Measurements from ENCODE around the gene ZGLP1.
"Not testable (repeated sequence)": the region's sequence is repeated elsewhere in the genome, so short reads cannot be mapped to it uniquely, and the experiment has no call there.

The ZGLP1 gene

DNA sequence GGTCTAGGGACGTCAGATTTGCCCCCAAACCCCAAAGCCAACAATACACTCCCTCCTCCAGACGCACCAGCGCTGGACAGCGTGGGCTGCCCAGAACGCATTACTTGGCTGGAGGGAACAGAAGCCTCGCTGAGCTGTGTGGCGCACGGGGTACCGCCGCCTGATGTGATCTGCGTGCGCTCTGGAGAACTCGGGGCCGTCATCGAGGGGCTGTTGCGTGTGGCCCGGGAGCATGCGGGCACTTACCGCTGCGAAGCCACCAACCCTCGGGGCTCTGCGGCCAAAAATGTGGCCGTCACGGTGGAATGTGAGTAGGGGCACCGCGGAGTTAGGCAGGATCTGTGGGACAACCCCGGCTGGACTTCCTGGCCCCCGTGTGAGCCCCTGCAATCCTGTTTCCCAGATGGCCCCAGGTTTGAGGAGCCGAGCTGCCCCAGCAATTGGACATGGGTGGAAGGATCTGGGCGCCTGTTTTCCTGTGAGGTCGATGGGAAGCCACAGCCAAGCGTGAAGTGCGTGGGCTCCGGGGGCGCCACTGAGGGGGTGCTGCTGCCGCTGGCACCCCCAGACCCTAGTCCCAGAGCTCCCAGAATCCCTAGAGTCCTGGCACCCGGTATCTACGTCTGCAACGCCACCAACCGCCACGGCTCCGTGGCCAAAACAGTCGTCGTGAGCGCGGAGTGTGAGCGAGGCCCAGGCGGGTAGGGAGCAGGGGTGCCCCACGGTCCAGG, 15.8 kb downstream of the ZGLP1 start:
- no peak for DNase-seq (ENCODE audit: low read depth in 2 of 2)

DNA sequence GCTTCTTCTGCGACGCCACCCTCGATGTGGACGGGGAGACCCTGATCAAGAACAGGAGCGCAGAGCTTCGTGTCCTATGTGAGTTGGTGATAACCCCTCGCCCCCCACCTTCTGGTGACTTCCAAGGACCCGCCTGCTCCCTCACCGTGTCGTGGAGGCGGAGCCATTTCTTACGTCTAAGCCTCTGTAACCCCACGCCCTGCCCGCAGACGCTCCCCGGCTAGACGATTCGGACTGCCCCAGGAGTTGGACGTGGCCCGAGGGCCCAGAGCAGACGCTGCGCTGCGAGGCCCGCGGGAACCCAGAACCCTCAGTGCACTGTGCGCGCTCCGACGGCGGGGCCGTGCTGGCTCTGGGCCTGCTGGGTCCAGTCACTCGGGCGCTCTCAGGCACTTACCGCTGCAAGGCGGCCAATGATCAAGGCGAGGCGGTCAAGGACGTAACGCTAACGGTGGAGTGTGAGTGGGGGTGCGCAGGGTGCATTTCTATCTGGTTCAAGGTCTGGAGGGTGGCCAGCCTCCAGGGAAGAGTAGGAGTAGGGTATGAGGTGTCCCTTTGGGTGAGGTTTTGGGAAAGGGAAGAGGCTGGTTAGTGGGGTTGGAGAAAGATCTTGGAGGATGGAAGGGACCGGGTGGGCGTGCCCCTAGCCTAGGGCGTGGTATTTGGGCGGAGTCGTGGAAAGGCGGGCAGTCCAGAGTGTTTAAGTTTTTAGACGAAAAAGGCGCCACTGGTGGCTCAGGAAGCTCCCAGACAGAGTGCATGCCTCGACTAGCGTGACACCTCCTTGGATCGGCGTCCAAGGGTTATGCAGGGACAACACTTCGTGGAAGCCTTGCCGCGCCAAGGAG, 16.6 kb downstream of the ZGLP1 start:
- DNase-seq (ENCODE audit: low read depth in 2 of 2), result no peak

DNA sequence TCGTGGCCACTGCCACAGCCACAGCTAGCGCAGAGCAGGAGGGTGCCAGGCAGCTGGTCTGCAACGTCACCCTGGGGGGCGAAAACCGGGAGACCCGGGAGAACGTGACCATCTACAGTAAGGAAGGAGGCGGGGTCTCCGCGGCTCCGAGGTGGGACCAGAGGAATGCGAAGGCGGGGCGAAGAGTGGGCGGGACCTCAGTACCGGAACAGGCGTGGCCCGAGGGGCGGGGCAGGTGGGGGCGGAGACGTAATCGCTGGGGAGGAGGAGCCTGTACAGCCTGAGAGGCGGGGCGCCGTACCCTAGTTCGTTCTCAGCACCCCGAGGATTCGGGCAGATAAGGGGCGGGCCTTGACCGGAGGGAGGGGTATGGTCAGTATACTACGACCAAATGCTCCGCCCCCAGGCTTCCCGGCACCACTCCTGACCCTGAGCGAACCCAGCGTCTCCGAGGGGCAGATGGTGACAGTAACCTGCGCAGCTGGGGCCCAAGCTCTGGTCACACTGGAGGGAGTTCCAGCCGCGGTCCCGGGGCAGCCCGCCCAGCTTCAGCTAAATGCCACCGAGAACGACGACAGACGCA, 17.3 kb downstream of the ZGLP1 start:
- peak in 1 of 2 experiments; percentile 32 for DNase-seq (ENCODE audit: low read depth in 2 of 2)

DNA sequence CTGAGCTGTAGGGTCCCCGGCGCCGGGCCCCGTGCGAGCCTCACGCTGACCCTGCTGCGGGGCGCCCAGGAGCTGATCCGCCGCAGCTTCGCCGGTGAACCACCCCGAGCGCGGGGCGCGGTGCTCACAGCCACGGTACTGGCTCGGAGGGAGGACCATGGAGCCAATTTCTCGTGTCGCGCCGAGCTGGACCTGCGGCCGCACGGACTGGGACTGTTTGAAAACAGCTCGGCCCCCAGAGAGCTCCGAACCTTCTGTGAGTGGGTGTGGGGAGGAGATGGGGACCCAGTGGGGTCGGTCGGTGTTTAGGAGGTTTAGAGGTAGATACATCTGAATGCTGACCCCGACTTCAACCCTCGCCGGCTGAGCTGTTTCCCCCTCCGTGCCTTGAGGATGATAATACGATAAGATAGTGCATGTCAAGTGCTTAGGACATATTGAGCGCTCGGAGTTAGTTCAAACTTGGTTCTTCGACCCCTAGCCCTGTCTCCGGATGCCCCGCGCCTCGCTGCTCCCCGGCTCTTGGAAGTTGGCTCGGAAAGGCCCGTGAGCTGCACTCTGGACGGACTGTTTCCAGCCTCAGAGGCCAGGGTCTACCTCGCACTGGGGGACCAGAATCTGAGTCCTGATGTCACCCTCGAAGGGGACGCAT, 17.9 kb downstream of the ZGLP1 start:
- DNase-seq (ENCODE audit: low read depth in 2 of 2), result no peak

DNA sequence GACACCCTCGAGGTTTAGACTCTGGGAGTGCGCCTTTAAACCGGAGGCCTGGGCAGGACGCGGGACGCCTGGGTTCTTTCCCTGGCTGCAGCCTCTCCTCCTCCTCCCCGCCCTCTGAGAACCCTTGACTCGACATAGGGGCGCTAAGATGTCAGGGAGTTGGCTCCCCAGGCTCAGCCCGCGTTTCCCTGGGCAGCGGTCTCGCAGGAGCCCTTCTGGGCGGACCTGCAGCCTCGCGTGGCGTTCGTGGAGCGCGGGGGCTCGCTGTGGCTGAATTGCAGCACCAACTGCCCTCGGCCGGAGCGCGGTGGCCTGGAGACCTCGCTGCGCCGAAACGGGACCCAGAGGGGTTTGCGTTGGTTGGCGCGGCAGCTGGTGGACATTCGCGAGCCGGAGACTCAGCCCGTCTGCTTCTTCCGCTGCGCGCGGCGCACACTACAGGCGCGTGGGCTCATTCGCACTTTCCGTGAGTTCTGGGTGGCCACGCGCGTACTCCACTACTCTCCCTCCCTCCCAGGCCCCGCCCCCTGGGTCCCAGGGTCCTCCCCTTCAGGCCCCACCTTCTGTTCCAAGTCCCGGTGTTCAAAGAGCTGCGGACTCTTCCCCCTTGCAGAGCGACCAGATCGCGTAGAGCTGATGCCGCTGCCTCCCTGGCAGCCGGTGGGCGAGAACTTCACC, 18.6 kb downstream of the ZGLP1 start:
- no peak for DNase-seq (ENCODE audit: low read depth in 2 of 2)

DNA sequence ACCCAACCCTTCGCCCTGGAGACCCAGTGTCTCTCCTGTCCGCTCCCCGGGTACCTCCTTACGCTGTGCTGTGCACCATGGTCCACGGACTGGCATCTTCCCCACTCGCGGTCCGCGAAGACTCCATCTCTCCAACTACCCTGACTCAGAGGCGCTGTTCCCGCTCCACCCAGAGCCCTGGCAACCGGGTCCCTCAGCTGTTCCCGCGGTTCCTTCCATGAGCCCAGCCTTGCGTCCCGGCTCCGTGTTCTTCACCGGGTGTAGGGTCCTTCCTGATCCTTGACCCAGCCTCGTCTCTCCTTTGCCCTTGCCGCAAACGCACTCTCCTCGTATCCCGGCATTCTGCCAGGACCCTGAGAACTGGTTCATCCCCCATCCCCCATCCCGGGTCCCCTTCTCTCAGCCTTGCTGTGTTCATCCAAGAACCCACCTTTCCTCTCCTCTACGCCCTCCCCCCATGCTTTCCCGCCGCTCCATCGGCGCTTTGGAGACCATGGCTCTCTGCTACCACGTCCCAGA, 19.2 kb downstream of the ZGLP1 start:
- no peak for DNase-seq (ENCODE audit: low read depth in 2 of 2)

DNA sequence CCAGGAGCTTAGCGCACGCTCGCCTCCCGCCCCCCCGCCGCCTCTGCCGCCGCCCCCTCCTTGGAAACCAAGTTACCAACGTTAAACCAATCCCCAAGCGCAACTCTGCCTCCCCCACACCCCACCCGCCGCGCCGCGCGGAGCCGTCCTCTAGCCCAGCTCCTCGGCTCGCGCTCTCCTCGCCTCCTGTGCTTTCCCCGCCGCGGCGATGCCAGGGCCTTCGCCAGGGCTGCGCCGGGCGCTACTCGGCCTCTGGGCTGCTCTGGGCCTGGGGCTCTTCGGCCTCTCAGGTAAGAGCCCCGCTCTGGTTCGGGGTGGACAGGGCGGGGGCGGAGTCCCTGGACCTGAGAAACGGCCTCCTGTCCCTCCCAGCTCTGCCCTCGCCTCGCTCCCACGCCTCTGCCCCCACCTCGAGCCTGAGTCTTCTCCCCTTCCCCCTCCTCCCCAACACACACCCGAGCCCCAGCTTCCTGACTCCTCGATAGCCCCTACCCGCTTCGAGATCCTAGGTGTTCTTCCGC, 19.7 kb downstream of the ZGLP1 start, which contains the start of gene ICAM5:
ICAM5 (plus strand) TSS at position 117 of the 521 bp plus-strand sequence; CDS start at position 209, 92 bp downstream.
- no peak for DNase-seq (ENCODE audit: low read depth in 2 of 2)

DNA sequence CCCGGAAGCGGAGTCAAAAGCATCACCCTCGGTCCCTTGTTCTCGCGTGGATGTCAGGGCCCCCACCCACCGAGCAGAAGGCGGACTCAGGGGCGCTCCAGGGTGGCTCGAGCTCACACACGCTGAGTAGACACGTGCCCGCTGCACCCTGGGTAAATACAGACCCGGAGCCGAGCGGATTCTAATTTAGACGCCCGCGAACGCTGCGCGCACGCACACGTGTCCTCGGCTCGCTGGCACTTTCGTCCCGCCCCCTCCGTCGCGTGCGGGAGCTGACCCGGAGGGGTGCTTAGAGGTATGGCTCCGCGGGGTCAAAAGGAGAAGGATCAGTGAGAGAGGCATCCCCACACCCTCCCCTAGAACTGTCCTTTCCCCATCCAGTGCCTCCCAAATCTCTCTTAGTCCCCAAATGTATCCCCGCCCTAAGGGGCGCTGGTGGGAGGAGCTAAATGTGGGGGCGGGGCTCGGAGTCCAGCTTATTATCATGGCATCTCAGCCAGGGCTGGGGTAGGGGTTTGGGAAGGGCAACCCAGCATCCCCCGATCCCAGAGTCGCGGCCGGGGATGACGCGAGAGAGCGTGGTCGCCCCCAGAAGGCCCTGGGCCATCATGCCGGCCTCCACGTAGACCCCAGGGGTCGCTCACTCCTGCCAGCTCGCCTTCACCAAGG, 20.3 kb downstream of the ZGLP1 start:
- no peak for DNase-seq (ENCODE audit: low read depth in 2 of 2)

DNA sequence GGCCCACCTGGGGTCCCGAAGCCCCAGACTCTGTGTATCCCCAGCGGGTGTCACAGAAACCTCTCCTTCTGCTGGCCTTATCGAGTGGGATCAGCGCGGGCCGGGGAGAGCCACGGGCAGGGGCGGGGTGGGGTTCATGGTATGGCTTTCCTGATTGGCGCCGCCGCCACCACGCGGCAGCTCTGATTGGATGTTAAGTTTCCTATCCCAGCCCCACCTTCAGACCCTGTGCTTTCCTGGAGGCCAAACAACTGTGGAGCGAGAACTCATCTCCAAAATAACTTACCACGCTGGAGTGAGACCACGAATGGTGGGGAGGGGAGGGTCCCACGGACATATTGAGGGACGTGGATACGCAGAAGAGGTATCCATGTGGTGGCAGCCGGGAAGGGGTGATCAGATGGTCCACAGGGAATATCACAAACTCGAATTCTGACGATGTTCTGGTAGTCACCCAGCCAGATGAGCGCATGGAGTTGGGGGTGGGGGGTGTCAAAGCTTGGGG, 20.9 kb downstream of the ZGLP1 start:
- DNase-seq (ENCODE audit: low read depth in 2 of 2), result no peak

DNA sequence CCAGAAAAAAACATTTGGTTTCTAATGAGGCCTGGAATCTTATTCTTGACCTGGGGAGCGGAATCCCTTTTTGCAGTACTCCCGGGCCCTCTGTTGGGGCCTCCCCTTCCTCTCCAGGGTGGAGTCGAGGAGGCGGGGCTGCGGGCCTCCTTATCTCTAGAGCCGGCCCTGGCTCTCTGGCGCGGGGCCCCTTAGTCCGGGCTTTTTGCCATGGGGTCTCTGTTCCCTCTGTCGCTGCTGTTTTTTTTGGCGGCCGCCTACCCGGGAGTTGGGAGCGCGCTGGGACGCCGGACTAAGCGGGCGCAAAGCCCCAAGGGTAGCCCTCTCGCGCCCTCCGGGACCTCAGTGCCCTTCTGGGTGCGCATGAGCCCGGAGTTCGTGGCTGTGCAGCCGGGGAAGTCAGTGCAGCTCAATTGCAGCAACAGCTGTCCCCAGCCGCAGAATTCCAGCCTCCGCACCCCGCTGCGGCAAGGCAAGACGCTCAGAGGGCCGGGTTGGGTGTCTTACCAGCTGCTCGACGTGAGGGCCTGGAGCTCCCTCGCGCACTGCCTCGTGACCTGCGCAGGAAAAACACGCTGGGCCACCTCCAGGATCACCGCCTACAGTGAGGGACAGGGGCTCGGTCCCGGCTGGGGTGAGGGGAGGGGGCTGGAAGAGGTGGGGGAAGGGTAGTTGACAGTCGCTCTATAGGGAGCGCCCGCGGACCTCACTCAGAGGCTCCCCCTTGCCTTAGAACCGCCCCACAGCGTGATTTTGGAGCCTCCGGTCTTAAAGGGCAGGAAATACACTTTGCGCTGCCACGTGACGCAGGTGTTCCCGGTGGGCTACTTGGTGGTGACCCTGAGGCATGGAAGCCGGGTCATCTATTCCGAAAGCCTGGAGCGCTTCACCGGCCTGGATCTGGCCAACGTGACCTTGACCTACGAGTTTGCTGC, 22.5 kb downstream of the ZGLP1 start, which contains the start of gene ICAM4:
ICAM4 (plus strand) TSS at position 153 of the 935 bp plus-strand sequence; CDS start at position 211, 58 bp downstream.
- no peak for DNase-seq (ENCODE audit: low read depth in 2 of 2)

DNA sequence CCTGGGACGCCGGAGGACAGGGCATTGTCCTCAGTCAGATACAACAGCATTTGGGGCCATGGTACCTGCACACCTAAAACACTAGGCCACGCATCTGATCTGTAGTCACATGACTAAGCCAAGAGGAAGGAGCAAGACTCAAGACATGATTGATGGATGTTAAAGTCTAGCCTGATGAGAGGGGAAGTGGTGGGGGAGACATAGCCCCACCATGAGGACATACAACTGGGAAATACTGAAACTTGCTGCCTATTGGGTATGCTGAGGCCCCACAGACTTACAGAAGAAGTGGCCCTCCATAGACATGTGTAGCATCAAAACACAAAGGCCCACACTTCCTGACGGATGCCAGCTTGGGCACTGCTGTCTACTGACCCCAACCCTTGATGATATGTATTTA, 24.2 kb downstream of the ZGLP1 start:
- DNase-seq (ENCODE audit: low read depth in 2 of 2), result no peak

DNA sequence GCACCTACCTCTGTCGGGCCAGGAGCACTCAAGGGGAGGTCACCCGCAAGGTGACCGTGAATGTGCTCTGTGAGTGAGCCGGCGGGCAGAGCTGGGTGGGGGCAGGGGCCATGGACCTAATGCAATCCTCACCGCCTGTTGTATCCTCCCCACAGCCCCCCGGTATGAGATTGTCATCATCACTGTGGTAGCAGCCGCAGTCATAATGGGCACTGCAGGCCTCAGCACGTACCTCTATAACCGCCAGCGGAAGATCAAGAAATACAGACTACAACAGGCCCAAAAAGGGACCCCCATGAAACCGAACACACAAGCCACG, 24.7 kb downstream of the ZGLP1 start:
- DNase-seq (ENCODE audit: low read depth in 2 of 2), result no peak

DNA sequence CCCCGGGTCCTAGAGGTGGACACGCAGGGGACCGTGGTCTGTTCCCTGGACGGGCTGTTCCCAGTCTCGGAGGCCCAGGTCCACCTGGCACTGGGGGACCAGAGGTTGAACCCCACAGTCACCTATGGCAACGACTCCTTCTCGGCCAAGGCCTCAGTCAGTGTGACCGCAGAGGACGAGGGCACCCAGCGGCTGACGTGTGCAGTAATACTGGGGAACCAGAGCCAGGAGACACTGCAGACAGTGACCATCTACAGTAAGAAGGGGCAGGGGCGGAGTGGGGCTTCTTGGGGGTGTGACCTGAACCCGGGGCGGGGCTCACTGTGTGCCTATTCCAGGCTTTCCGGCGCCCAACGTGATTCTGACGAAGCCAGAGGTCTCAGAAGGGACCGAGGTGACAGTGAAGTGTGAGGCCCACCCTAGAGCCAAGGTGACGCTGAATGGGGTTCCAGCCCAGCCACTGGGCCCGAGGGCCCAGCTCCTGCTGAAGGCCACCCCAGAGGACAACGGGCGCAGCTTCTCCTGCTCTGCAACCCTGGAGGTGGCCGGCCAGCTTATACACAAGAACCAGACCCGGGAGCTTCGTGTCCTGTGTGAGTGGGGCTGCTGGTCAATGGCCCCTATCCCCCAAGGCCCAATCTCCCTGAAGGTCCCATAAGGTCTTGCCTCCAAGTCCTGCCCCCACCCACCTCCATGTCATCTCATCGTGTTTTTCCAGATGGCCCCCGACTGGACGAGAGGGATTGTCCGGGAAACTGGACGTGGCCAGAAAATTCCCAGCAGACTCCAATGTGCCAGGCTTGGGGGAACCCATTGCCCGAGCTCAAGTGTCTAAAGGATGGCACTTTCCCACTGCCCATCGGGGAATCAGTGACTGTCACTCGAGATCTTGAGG, 25.3 kb downstream of the ZGLP1 start:
- no peak for DNase-seq (ENCODE audit: low read depth in 2 of 2)

DNA sequence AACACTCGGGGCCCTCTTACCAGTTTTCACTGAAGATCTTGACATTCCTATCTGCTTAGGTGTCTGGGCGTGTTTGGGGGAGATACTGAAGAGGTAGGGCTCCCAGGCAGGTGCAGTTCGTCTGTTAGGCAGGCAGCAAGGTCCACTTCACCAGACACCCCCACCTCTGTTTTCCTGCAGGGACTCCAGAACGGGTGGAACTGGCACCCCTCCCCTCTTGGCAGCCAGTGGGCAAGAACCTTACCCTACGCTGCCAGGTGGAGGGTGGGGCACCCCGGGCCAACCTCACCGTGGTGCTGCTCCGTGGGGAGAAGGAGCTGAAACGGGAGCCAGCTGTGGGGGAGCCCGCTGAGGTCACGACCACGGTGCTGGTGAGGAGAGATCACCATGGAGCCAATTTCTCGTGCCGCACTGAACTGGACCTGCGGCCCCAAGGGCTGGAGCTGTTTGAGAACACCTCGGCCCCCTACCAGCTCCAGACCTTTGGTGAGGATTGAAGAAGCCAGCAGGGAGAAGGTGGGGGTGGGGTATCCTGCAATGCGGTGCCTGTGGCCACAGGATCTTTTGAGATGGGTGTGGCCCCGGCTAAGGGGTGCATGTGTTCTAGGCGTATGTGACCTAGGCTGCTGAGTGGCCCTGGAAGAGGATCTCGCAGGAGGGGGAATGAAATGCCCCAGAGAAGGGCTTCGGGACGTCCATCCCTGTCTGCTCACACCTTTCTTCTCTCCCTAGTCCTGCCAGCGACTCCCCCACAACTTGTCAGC, 26.1 kb downstream of the ZGLP1 start:
- no peak for DNase-seq (ENCODE audit: low read depth in 2 of 2)

DNA sequence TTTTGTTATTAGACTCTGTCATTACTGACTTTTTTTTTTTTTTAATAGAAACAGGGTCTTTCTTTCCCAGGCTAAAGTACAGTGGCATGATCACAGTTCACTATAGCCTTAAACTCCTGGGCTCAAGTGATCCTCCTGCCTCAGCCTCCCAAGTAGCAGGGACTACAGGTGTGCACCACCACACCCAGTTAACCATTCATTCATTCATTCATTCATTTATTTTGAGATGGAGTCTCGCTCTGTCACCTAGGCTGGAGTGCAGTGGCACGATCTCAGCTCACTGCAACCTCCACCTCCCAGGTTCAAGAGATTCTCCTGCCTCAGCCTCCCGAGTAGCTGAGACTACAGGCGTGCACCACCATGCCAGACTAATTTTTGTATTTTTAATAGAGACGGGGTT, 27.6 kb downstream of the ZGLP1 start:
- DNase-seq (ENCODE audit: low read depth in 2 of 2), result not testable (repeated sequence)

DNA sequence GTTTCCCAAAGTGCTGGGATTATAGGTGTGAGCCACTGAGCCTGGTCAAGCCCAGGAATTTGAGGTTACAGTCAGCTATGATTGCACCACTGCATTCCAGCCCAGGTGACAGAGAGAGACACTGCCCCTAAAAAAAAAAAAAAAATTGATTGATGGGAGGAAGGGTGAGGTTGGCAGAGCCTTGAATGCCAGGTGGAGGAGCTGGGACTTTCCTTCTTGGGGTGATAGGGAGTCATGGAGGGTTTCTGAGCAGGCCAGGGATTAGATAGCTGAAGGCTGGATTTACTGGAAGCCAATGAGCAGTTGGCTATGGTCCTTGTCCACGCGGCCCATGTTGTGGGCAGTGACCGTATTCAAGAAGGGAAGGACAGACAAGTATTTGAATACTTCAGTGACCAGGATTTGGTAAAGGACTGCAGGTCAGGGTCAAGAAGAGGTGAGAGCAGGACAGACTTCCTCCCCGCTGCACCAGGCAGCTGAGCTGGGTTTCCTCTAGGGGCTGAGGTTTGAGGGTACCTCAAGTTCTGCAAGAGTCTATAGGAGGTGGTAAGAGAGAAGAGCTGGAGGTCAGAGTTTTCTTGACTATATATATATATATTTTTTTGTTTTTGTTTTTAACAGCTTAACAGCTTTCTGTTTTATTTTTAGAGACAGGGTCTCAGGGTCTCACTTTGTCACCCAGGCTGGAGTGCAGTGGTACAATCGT, 29.7 kb downstream of the ZGLP1 start:
- DNase-seq (ENCODE audit: low read depth in 2 of 2), result no peak

DNA sequence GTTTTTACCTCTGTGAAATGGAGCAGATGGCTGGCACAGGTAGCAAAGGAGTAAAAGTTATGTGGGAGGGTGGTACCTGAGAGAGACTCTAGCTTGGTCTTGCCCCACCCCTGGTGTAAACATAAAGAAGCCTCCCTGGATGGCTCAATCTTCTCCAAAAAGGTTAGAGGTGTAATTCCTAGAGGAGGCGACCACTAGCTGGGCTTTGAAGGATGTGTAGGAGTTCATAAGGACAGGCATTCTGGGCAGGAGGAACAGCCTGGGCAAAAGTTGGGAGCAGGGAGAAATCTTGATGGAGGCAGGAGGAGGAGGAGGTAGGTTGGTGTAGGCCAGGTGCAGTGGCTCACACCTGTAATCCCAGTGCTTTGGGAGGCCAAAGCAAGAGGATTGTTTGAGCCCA, 30.7 kb downstream of the ZGLP1 start:
- DNase-seq (ENCODE audit: low read depth in 2 of 2), result no peak

All from fibroblast of skin of left biceps (primary cell).